HepG2 (cell line): Measurements from ENCODE around the gene RBM22. TPM values are rescaled to one million over a fixed set of nuclear protein-coding genes. Genes with fewer than 3 reads are reported as not detected.

Experiments used
- BORCS8-MEF2B ChIP-seq: sonication (generic); formaldehyde crosslinking; IDR thresholded peaks from 2 replicates; pipeline ENCODE4 v1.8.0; 2022; ENCODE audit warnings: mild to moderate bottlenecking, missing genetic modification reagents
- BRCA1 ChIP-seq: sonication (generic); formaldehyde crosslinking; IDR thresholded peaks from 2 replicates; pipeline ENCODE4 v1.4.0; 2020; ENCODE audit warnings: missing genetic modification reagents
- GATAD2A ChIP-seq: IDR thresholded peaks from 2 replicates; pipeline ENCODE4 v1.6.1; 2016
- MXI1 ChIP-seq: IDR thresholded peaks from 3 replicates; pipeline ENCODE4 v1.6.1; 2012; ENCODE audit warnings: low read depth, low read length, inconsistent platforms, borderline replicate concordance
- NCOA1 ChIP-seq: sonication (generic); formaldehyde crosslinking; IDR thresholded peaks from 2 replicates; pipeline ENCODE4 v1.9.0; 2021; ENCODE audit warnings: missing genetic modification reagents
- NFATC3 ChIP-seq: sonication (generic); formaldehyde crosslinking; IDR thresholded peaks from 2 replicates; pipeline ENCODE4 v1.5.1; 2020; ENCODE audit warnings: mild to moderate bottlenecking, missing genetic modification reagents
- NFE2 ChIP-seq: sonication (generic); formaldehyde crosslinking; IDR thresholded peaks from 2 replicates; pipeline ENCODE4 v1.4.0; 2020; ENCODE audit warnings: missing genetic modification reagents
- NONO ChIP-seq, 2 experiments: fragments of 450-650 bp in 1 of 2; sonication (generic) in 1 of 2; formaldehyde crosslinking in 1 of 2; IDR thresholded peaks in 1 of 2; conservative IDR thresholded peaks in 1 of 2; 2 replicates each; pipeline versions ENCODE4 v1.6.1 to v1.8.0; 2017 to 2022; ENCODE audit warnings: mild to moderate bottlenecking in 1 of 2, missing genetic modification reagents in 1 of 2, moderate library complexity in 1 of 2
- RBAK ChIP-seq: sonication (generic); formaldehyde crosslinking; IDR thresholded peaks from 2 replicates; pipeline ENCODE4 v1.5.1; 2020; ENCODE audit warnings: mild to moderate bottlenecking, missing genetic modification reagents
- RBM22 ChIP-seq: fragments of 200-400 bp; formaldehyde crosslinking; optimal IDR thresholded peaks from 2 replicates; pipeline ENCODE3; 2017; ENCODE audit warnings: mild to moderate bottlenecking, low read length, moderate library complexity
- RFX3 ChIP-seq: IDR thresholded peaks from 2 replicates; pipeline ENCODE4 v1.6.1; 2016; ENCODE audit warnings: missing biosample characterization, missing genetic modification reagents
- RORA ChIP-seq: sonication (generic); formaldehyde crosslinking; IDR thresholded peaks from 2 replicates; pipeline ENCODE4 v1.5.0; 2020; ENCODE audit warnings: mild to moderate bottlenecking, missing genetic modification reagents, moderate library complexity
- SOX13 ChIP-seq, 3 experiments: fragments of 450-650 bp in 1 of 3; sonication (generic) in 1 of 3; formaldehyde crosslinking in 1 of 3; IDR thresholded peaks in 2 of 3; conservative IDR thresholded peaks in 1 of 3; 2 replicates each; pipeline versions ENCODE4 v1.5.0 to v1.6.1; 2016 to 2020; ENCODE audit warnings: antibody characterized with exemption in 1 of 3, mild to moderate bottlenecking in 1 of 3, missing compliant biosample characterization in 1 of 3, missing genetic modification reagents in 1 of 3, moderate library complexity in 1 of 3
- SP4 ChIP-seq: sonication (generic); formaldehyde crosslinking; IDR thresholded peaks from 2 replicates; pipeline ENCODE4 v1.8.1; 2023; ENCODE audit warnings: mild to moderate bottlenecking, missing genetic modification reagents
- SRF ChIP-seq: IDR thresholded peaks from 2 replicates; pipeline ENCODE4 v1.6.1; 2011; ENCODE audit warnings: mild to moderate bottlenecking, low read depth, low read length, moderate library complexity
- TCF7L2 ChIP-seq: IDR thresholded peaks from 2 replicates; pipeline ENCODE4 v1.6.1; 2011; ENCODE audit warnings: mild to moderate bottlenecking, low read depth, low read length, moderate library complexity
- ZNF136 ChIP-seq: sonication (generic); formaldehyde crosslinking; IDR thresholded peaks from 2 replicates; pipeline ENCODE4 v1.8.1; 2022; ENCODE audit warnings: low read depth, mild to moderate bottlenecking, moderate library complexity, missing genetic modification reagents
- ZNF143 ChIP-seq: sonication (generic); formaldehyde crosslinking; IDR thresholded peaks from 2 replicates; pipeline ENCODE4 v1.4.0; 2020; ENCODE audit warnings: missing genetic modification reagents
- ZNF24 ChIP-seq: fragments of 450-650 bp; IDR thresholded peaks from 2 replicates; pipeline ENCODE4 v1.6.1; 2017; ENCODE audit warnings: antibody characterized with exemption, mild to moderate bottlenecking
- ZNF552 ChIP-seq: sonication (generic); formaldehyde crosslinking; IDR thresholded peaks from 2 replicates; pipeline ENCODE4 v1.9.0; 2022; ENCODE audit warnings: missing genetic modification reagents, mild to moderate bottlenecking, borderline replicate concordance
- polyA plus RNA-seq, 8 experiments: library from polyadenylated mRNA; depleted of rRNA in 3 of 8; stranded (reverse) in 7 of 8; unstranded in 1 of 8; fragments of >200 nt; fragmentation: Illumina TruSeq in 4 of 8; extraction: Trizol in 4 of 8; gene quantifications; 2 replicates each; pipeline versions ENCODE4 v1.2.1 to v1.2.3, GENCODE V29; 2011 to 2016; ENCODE audit warnings: low read depth in 4 of 8, missing spikeins in 1 of 8, mixed read lengths in 1 of 8; ENCODE audit not compliant: insufficient read depth in 1 of 8
- total RNA-seq, 5 experiments: library from RNA; depleted of rRNA; stranded (reverse); fragments of >200 nt; fragmentation: Illumina TruSeq; extraction: Trizol; gene quantifications; 2 replicates each; pipeline ENCODE4 v1.2.3, GENCODE V29; 2016; ENCODE audit warnings: low read depth in 1 of 5
- TF ChIP-seq, protein P1 (sequence below): sonication (generic); formaldehyde crosslinking; IDR thresholded peaks from 2 replicates; pipeline ENCODE4 v1.4.0; 2020; ENCODE audit warnings: mild to moderate bottlenecking, missing genetic modification reagents
- TF ChIP-seq, protein P2 (sequence below): sonication (generic); formaldehyde crosslinking; IDR thresholded peaks from 2 replicates; pipeline ENCODE4 v1.4.0; 2020; ENCODE audit warnings: missing genetic modification reagents, borderline replicate concordance
- TF ChIP-seq, protein P3 (sequence below): sonication (generic); formaldehyde crosslinking; IDR thresholded peaks from 2 replicates; pipeline ENCODE4 v1.4.0; 2020; ENCODE audit warnings: missing genetic modification reagents

RBM22 gene
- total and polyA plus RNA-seq, 2 of the 13 experiments (the other 11 are each of a cell fraction or from before 2014, with no cell fraction given): 28.3 to 35.0 TPM

DNA sequence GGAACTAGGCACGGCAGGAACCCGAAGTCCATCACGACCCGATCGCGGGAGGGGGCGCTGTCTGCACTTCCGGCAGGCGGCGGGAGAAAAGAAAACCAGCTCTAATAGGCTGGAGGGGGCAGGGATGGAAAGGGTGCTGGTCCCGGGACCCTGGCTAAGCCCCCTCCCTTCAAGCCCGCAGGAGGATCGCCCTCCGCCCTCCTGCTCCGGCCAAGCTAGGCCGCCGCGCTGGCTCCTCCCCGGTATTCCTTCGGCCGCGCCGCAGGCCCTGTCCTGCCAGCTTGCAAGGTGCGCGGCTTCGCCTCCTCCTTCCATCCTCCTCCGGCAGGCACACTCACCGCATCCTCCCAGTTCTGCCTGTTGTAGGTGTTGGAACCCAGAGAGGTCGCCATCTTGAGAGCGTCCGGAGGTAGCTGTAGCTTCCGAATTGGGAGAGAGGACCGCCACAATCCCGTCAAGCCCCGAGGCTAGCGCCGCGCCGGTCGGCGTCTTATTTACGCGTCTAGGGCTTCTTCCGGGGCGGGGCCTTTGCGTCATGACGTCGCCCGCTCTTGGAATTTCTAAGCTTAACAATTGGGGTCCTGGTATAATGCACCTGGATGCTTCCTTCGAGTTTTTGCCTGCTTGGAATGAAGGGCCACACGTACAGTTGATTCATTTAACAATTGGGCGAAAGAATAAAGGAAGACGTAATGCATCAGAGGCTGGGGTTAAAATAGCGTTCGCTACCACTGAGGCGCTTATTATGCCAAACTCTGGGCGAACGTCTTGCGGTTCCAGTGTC is at the start of gene RBM22 (continued):
- TF ChIP-seq, protein P1, sequence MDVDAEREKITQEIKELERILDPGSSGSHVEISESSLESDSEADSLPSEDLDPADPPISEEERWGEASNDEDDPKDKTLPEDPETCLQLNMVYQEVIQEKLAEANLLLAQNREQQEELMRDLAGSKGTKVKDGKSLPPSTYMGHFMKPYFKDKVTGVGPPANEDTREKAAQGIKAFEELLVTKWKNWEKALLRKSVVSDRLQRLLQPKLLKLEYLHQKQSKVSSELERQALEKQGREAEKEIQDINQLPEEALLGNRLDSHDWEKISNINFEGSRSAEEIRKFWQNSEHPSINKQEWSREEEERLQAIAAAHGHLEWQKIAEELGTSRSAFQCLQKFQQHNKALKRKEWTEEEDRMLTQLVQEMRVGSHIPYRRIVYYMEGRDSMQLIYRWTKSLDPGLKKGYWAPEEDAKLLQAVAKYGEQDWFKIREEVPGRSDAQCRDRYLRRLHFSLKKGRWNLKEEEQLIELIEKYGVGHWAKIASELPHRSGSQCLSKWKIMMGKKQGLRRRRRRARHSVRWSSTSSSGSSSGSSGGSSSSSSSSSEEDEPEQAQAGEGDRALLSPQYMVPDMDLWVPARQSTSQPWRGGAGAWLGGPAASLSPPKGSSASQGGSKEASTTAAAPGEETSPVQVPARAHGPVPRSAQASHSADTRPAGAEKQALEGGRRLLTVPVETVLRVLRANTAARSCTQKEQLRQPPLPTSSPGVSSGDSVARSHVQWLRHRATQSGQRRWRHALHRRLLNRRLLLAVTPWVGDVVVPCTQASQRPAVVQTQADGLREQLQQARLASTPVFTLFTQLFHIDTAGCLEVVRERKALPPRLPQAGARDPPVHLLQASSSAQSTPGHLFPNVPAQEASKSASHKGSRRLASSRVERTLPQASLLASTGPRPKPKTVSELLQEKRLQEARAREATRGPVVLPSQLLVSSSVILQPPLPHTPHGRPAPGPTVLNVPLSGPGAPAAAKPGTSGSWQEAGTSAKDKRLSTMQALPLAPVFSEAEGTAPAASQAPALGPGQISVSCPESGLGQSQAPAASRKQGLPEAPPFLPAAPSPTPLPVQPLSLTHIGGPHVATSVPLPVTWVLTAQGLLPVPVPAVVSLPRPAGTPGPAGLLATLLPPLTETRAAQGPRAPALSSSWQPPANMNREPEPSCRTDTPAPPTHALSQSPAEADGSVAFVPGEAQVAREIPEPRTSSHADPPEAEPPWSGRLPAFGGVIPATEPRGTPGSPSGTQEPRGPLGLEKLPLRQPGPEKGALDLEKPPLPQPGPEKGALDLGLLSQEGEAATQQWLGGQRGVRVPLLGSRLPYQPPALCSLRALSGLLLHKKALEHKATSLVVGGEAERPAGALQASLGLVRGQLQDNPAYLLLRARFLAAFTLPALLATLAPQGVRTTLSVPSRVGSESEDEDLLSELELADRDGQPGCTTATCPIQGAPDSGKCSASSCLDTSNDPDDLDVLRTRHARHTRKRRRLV: peak; percentile 86
- TF ChIP-seq ZNF136: peak; percentile 64; the same call in 1 of the 2 replicates
- TF ChIP-seq ZNF552 (CRISPR knock-in tag): no peak
- peak; percentile 85 for TF ChIP-seq ZNF143 (CRISPR knock-in tag)
- no peak for TF ChIP-seq RFX3 (CRISPR knock-in tag)
- TF ChIP-seq RORA (CRISPR knock-in tag): no peak
- no peak; the same call in 1 of the 2 replicates for TF ChIP-seq SRF
- no peak for TF ChIP-seq NCOA1 (CRISPR knock-in tag)
- no peak for TF ChIP-seq SOX13 (IDR thresholded peaks at IDR 0.05)
- peak in 1 of 2 experiments; percentile 18; a peak in 1 of 4 replicates for TF ChIP-seq SOX13 (CRISPR knock-in tag; conservative IDR thresholded peaks at IDR 0.05 in 1 of 2, IDR thresholded peaks at IDR 0.05 in 1 of 2)
- no peak for TF ChIP-seq NFE2 (CRISPR knock-in tag)
- no peak for TF ChIP-seq RBAK (CRISPR knock-in tag)
- TF ChIP-seq NFATC3: no peak
- TF ChIP-seq, protein P2, sequence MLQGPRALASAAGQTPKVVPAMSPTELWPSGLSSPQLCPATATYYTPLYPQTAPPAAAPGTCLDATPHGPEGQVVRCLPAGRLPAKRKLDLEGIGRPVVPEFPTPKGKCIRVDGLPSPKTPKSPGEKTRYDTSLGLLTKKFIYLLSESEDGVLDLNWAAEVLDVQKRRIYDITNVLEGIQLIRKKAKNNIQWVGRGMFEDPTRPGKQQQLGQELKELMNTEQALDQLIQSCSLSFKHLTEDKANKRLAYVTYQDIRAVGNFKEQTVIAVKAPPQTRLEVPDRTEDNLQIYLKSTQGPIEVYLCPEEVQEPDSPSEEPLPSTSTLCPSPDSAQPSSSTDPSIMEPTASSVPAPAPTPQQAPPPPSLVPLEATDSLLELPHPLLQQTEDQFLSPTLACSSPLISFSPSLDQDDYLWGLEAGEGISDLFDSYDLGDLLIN: no peak
- no peak for TF ChIP-seq TCF7L2
- TF ChIP-seq BORCS8-MEF2B (CRISPR knock-in tag): peak; percentile 91
- no peak for TF ChIP-seq RBM22
- TF ChIP-seq BRCA1 (CRISPR knock-in tag): no peak
- no peak for TF ChIP-seq ZNF24
- TF ChIP-seq SP4 (CRISPR knock-in tag): peak; percentile 82
- no peak for TF ChIP-seq NONO (IDR thresholded peaks at IDR 0.05)
- peak; percentile 81; the same call in 1 of the 2 replicates for TF ChIP-seq NONO (CRISPR knock-in tag; conservative IDR thresholded peaks at IDR 0.05)
- TF ChIP-seq GATAD2A (CRISPR knock-in tag): no peak
- peak; percentile 37; the same call in 1 of the 3 replicates for TF ChIP-seq MXI1
- TF ChIP-seq, protein P3, sequence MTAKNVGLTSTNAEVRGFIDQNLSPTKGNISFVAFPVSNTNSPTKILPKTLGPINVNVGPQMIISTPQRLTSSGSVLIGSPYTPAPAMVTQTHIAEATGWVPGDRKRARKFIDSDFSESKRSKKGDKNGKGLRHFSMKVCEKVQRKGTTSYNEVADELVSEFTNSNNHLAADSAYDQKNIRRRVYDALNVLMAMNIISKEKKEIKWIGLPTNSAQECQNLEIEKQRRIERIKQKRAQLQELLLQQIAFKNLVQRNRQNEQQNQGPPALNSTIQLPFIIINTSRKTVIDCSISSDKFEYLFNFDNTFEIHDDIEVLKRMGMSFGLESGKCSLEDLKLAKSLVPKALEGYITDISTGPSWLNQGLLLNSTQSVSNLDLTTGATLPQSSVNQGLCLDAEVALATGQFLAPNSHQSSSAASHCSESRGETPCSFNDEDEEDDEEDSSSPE (CRISPR knock-in tag): peak; percentile 63; the same call in 1 of the 2 replicates
